Effector memory CD4-positive, alpha-beta T cell (primary cell): Measurements from ENCODE around the gene SLC37A3.
"Not testable (repeated sequence)": the region's sequence is repeated elsewhere in the genome, so short reads cannot be mapped to it uniquely, and the experiment has no call there.

ENCODE experiments used
- DNase-seq, 3 donors: peaks; one replicate each; pipeline ENCODE4 v3.0.0-alpha.2; 2020
- H3K27ac ChIP-seq: 2 replicates; pipeline ENCODE4 v1.7.0; 2013; ENCODE audit warnings: mild to moderate bottlenecking, low read length, moderate library complexity; ENCODE audit not compliant: insufficient read depth, poor library complexity, severe bottlenecking
- H3K27me3 ChIP-seq: replicated peaks from 2 replicates; pipeline ENCODE4 v1.7.0; 2013; ENCODE audit warnings: mild to moderate bottlenecking, low read length; ENCODE audit not compliant: insufficient read depth, control insufficient read depth, poor library complexity, severe bottlenecking
- H3K36me3 ChIP-seq: 2 replicates; pipeline ENCODE4 v1.7.0; 2013; ENCODE audit warnings: mild to moderate bottlenecking, low read length, moderate library complexity; ENCODE audit not compliant: control insufficient read depth, insufficient read depth
- H3K4me1 ChIP-seq: 2 replicates; pipeline ENCODE4 v1.7.0; 2013; ENCODE audit warnings: low read length, mild to moderate bottlenecking; ENCODE audit not compliant: control insufficient read depth, insufficient read depth, poor library complexity, severe bottlenecking
- H3K4me3 ChIP-seq: 2 replicates; pipeline ENCODE4 v1.7.0; 2013; ENCODE audit warnings: low read length, low read depth, mild to moderate bottlenecking; ENCODE audit not compliant: insufficient read depth, poor library complexity, severe bottlenecking
- H3K9me3 ChIP-seq: 2 replicates; pipeline ENCODE4 v1.7.0; 2013; ENCODE audit warnings: mild to moderate bottlenecking, low read length, moderate library complexity; ENCODE audit not compliant: control insufficient read depth

The SLC37A3 gene

DNA sequence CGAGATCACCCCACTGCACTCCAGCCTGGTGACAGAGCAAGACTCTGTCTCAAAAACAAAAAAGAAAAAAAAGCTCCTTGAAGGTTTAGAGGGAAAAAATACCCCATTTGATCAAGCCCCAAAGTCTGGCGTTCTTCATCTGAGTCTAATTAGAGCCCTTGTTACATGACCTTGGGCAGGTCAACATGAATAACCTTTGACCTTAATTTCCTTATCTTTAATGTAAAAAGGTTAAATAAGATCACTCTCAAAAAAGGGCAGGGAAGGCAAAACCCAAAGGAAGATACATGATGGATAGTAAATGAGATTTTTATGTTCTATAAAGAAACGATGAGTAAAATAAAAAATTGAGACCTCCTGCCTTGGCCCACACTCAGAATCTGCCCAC is 40.3 kb downstream of the SLC37A3 start:
- no peak overlapping the region for H3K27ac ChIP-seq
- H3K4me3 ChIP-seq = no peak overlapping the region
- no peaks in the 10 kb centered on the region for H3K9me3 ChIP-seq
- no peaks in the 10 kb centered on the region for H3K27me3 ChIP-seq
- peaks cover 3% of the 10 kb centered on the region for H3K36me3 ChIP-seq
- DNase-seq = no peak
- H3K4me1 ChIP-seq = no peaks in the 10 kb centered on the region

DNA sequence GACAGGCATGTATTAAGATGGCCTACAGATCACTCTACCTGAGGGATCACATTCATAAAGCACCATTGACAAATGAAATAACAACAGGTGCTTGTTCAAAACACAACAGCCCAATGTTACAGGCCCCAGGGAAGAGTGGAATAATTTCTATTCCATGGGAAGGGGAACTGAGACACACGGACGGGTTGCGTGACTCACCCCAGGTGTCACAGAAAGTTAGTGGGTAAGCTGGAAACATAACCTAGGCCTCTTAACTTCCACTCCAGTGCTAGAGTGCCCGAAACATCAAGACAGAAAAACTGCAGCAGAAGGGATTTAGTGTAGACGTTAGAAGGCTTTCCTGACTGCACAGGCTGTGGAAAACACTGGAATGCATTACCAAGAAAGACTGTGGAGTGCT is 48.3 kb downstream of the SLC37A3 start:
- no peak overlapping the region for H3K4me3 ChIP-seq
- no peak for DNase-seq
- H3K27ac ChIP-seq = no peak overlapping the region
- peaks cover 27% of the 10 kb centered on the region for H3K36me3 ChIP-seq
- no peaks in the 10 kb centered on the region for H3K27me3 ChIP-seq
- no peaks in the 10 kb centered on the region for H3K9me3 ChIP-seq
- H3K4me1 ChIP-seq = no peaks in the 10 kb centered on the region

GRCh38 chr7:140349144-140349771 is 49.1 kb downstream of the SLC37A3 start:
- no peaks in the 10 kb centered on the region for H3K4me1 ChIP-seq
- no peak overlapping the region for H3K4me3 ChIP-seq
- H3K36me3 ChIP-seq = peaks cover 29% of the 10 kb centered on the region
- H3K27me3 ChIP-seq = no peaks in the 10 kb centered on the region
- H3K9me3 ChIP-seq = no peaks in the 10 kb centered on the region
- no peak for DNase-seq
- H3K27ac ChIP-seq = no peak overlapping the region

DNA sequence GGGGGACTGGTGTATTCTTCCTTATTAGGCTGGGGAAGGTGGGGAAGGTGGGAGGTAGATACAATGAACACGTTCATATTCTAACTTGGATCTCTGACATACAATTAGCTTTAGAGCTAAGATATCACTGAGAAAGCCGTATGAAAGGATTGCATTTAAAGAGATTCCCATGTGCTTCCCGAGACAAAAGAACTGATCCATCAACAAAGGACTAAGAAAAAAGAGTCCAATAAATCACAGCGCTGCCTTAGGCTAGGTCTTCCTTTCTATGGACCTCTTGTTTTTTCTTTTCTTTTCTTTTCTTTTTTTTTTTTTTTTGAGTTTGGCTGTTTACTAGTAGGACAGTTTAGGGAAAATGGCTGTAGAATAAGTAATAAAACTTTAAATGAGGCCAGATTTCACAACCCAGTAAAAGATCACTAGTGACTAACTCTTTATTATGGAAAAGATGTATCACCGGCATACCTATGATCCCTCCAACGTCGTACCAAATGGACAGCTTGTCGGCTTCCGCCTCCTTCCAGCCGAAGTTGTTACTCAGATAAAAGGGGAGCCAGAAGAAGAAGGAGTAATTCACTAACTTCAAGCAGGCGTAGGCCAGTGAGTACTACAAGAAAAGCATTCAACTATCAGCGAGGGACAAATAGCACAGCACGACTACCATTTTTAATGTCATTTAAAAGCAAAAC is 50.0 kb downstream of the SLC37A3 start:
- no peak overlapping the region for H3K4me3 ChIP-seq
- no peaks in the 10 kb centered on the region for H3K4me1 ChIP-seq
- H3K9me3 ChIP-seq = no peaks in the 10 kb centered on the region
- H3K36me3 ChIP-seq = peaks cover 34% of the 10 kb centered on the region
- no peak for DNase-seq
- H3K27ac ChIP-seq = no peak overlapping the region
- H3K27me3 ChIP-seq = no peaks in the 10 kb centered on the region

DNA sequence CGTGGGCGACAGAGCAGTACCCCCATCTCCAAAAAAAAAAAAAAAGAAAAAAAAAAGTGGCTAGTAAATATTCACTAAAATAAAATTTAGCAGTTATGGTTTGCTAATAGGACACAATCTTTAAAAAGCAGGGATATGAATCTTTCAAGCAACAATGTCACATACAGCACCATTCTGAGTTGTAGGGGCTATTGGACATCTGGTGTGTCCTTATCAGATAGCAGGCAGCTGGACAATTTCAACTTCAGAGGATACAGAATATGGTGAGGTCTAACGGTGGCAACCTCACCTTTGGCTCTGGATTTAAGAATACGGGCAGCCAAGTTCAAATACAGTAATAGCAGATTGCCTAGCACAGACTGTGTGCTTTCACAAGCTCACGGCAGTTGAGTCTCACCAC is 51.1 kb downstream of the SLC37A3 start:
- Histone ChIP-seq H3K9me3 (no peaks in the 10 kb centered on the region), H3K36me3 (peaks cover 39% of the 10 kb centered on the region), H3K27ac (no peak overlapping the region), H3K27me3 (no peaks in the 10 kb centered on the region), H3K4me1 (no peaks in the 10 kb centered on the region), H3K4me3 (no peak overlapping the region)
- DNase-seq = no peak

DNA sequence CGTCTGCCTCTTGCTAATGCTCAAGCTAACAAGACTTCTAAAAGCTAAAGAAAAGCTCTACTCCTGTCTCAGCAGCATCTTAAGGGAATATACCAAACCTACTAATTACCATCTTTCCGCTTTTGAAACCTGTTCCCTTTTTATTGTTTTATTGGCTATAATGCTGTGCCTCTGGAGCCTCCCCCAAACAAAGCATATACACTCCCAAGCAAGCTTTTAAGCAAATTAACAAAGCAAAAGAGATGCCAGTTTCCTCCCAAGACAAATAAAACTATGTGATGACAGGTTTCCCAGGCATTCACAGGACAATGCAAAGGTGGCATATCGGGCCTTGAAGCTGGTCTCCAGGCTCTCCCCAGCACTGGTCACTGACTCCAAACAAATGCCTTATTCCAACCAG is 52.9 kb downstream of the SLC37A3 start:
- Histone ChIP-seq H3K27ac (no peak overlapping the region), H3K27me3 (no peaks in the 10 kb centered on the region), H3K9me3 (no peaks in the 10 kb centered on the region), H3K4me3 (no peak overlapping the region), H3K4me1 (no peaks in the 10 kb centered on the region), H3K36me3 (peaks cover 38% of the 10 kb centered on the region)
- no peak for DNase-seq

- DNase-seq = no peak
- no peak overlapping the region for H3K27ac ChIP-seq
Measured at GRCh38 chr7:140342727-140343514, 55.4 kb downstream of the SLC37A3 start.

DNA sequence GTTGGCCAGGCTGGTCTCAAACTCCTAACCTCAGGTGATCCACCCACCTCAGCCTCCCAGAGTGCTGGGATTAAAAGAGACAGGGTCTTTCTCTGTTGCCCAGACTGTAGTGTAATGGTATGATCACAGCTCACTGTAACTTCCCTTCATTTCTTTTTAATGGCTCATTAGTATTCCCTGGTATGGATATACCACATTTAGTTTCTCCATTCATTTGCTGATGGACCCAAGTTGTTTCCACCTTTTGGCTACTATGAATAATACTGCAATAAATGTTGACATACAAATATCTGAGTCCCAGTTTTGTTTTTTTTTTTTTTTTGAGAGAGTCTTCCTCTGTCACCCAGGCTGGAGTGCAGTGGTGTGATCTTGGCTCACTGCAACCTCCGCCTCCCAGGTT is 59.4 kb downstream of the SLC37A3 start:
- H3K4me1 ChIP-seq, H3K9me3 ChIP-seq, H3K27me3 ChIP-seq, DNase-seq, H3K4me3 ChIP-seq, H3K27ac ChIP-seq: not testable (repeated sequence)
- H3K36me3 ChIP-seq = peaks cover 40% of the 10 kb centered on the region

More at GRCh38 chr7:140342727-140343514, 55.4 kb downstream of the SLC37A3 start:
- no peaks in the 10 kb centered on the region for H3K9me3 ChIP-seq
- no peaks in the 10 kb centered on the region for H3K27me3 ChIP-seq
- H3K36me3 ChIP-seq = peaks cover 33% of the 10 kb centered on the region
- H3K4me1 ChIP-seq = no peaks in the 10 kb centered on the region
- no peak overlapping the region for H3K4me3 ChIP-seq

DNA sequence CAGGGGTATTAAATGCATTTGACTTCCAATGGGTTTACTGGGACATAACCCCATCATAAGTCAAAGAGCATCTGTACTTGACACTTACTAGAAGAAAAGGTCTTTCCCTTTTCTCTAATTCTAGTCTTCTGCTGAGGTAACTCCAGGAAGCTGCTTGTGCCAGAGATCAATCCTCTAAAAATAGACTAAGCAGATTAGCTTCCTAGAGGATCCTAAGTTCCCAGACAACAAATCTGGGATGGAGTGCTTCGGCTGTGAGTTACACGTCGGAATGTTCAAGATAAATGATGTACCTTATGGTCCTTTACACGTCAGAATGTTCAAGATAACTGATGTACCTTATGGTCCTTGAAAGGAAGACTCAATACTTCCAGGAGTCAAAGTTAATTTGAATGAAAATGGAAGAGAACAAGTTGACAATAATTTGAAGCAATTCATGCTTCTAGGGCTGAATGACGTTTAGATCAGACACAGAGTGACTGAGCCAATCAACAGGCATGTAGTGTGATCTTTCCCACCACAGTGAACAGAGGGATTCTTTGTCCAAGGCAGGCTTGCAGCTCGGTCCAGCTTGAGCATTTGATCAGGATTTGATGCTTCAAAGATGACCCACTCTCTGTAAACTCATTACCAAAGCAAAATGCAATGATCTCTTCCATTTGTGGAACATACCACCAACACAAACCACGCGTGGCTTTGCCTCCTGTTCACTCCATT is 63.8 kb downstream of the SLC37A3 start:
- Histone ChIP-seq H3K4me3 (no peak overlapping the region), H3K4me1 (no peaks in the 10 kb centered on the region), H3K27me3 (no peaks in the 10 kb centered on the region), H3K27ac (no peak overlapping the region), H3K36me3 (peaks cover 18% of the 10 kb centered on the region), H3K9me3 (no peaks in the 10 kb centered on the region)
- no peak for DNase-seq
